HK-2 (cell line): ENCODE data around the gene IFT52.

Source experiments
- DNase-seq: peaks from one replicate; pipeline ENCODE4 v3.0.0-alpha.2; 2018; ENCODE audit not compliant: unreplicated experiment

Gene IFT52, protein sequence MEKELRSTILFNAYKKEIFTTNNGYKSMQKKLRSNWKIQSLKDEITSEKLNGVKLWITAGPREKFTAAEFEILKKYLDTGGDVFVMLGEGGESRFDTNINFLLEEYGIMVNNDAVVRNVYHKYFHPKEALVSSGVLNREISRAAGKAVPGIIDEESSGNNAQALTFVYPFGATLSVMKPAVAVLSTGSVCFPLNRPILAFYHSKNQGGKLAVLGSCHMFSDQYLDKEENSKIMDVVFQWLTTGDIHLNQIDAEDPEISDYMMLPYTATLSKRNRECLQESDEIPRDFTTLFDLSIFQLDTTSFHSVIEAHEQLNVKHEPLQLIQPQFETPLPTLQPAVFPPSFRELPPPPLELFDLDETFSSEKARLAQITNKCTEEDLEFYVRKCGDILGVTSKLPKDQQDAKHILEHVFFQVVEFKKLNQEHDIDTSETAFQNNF

DNA sequence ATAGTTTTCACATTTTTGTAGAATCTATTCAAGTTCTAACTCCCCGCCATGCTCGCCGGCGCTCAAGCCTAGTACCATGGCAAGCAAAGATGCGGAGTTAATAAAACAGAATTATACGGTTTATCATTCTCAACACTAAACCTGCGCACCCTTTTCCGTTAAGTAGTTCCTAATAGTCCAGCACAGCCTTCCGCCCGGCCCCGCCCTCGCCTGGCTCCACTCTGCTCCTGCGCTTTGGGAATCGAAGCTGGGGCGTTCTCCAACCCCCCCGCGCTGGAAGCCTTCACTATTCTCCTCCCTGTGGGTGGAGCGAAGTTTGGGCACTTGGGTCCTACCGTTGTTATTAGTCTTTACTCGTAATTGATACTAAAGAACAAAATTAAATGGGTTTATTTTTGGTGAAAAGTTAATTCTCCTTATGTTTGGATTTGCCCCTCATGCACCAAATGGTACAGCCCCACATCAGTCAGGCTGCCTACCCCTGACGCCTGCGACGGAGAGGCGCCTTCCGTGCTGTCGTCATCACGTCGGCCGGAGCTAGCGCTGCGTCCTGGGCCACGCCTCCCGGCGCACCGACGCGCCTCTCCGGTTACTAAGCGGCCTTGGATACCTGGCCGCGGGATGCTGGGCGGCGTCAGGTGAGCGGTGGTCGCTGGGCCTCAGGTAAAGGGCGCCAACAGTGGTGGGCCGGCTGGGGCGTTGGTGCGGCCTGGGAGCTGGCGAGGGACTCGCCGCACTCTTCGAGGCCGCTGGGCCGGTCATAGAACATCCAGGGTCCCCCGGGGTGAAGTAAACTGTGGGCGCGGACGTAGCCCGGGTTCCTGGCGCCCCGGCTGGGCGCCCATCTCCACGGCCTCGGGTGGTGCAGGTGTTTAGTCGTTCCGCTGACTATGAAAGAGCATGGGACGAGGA lies at the start of gene IFT52:
IFT52 (plus strand) TSS at position 546 of the 912 bp plus-strand sequence. CDS start 3,762 bp downstream, outside the sequence.
- DNase-seq = peak; percentile 92

GRCh38 chr20:43541214-43541613 lies 49.5 kb upstream of the IFT52 start:
- DNase-seq = no peak

DNA sequence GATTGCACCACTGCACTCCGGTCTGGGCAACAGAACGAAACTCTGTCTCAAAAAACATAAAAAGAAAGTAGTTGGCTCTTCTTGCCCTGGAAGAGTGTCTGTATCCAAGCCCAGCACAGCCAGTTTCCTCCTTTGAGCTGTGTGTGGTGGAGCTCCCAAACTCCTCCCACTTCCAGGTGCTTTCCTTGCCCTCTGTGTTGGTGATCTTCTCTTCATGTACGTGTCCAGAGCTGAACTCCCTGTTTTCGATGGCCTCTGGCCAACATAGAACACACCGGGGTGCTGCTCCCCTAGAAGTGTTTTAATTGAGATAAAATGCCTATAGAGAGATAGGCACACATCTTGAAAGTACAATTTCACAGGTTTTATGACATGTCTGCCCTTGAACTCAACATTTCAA lies 48.6 kb upstream of the IFT52 start:
- no peak for DNase-seq

GRCh38 chr20:43542674-43543073 lies 48.1 kb upstream of the IFT52 start:
- DNase-seq = no peak

GRCh38 chr20:43543138-43543537 lies 47.6 kb upstream of the IFT52 start:
- no peak for DNase-seq

GRCh38 chr20:43544501-43544900 lies 46.2 kb upstream of the IFT52 start:
- DNase-seq = no peak

DNA sequence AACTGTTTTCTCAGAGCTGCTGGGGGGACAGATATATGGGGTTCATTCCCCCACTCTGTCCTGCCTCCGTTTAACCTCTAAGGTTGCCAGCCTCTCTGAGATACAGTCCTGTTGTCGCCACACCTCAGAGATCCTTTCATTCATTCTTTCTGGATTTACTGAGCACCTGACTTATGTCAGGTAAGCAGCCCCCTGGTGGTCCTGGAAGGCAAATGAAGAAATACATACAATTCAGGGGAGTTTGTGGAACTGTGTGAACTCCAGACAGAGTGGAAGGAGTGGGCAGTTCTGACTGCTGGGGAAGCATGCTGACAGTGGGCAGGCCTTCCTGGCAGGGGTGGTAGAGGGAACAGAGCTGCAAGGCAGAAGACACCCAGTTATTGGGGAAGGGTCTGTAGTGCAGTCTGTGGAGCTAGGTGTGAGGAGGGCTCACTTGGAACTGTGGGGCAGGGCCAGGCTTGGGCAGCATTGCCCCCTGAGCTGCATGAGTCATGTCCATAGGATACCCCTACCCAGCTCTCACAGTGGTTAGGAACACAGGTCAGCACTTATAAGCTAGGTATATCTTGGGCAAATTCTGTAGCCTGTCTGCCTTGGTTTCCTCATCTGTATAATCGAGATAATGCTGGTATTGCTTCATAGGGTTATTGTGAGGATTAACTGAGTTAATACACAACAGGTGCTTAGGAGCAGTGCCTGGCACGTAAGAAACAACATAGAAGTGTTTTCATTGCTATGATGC lies 44.7 kb upstream of the IFT52 start:
- DNase-seq = no peak

GRCh38 chr20:43548273-43548880 lies 42.4 kb upstream of the IFT52 start:
- DNase-seq = no peak

- no peak for DNase-seq
Measured at GRCh38 chr20:43549416-43550065, 41.2 kb upstream of the IFT52 start.

- no peak for DNase-seq
Measured at GRCh38 chr20:43550456-43550855, 40.3 kb upstream of the IFT52 start.

- DNase-seq = no peak
Measured at GRCh38 chr20:43554369-43554768, 36.4 kb upstream of the IFT52 start.

GRCh38 chr20:43558412-43559146 lies 32.2 kb upstream of the IFT52 start, which contains the start of gene SGK2:
TSS of gene SGK2 (plus strand) at chr20:43559027. CDS start at chr20:43566496, 7,469 bp downstream.
- peak; percentile 92 for DNase-seq

DNA sequence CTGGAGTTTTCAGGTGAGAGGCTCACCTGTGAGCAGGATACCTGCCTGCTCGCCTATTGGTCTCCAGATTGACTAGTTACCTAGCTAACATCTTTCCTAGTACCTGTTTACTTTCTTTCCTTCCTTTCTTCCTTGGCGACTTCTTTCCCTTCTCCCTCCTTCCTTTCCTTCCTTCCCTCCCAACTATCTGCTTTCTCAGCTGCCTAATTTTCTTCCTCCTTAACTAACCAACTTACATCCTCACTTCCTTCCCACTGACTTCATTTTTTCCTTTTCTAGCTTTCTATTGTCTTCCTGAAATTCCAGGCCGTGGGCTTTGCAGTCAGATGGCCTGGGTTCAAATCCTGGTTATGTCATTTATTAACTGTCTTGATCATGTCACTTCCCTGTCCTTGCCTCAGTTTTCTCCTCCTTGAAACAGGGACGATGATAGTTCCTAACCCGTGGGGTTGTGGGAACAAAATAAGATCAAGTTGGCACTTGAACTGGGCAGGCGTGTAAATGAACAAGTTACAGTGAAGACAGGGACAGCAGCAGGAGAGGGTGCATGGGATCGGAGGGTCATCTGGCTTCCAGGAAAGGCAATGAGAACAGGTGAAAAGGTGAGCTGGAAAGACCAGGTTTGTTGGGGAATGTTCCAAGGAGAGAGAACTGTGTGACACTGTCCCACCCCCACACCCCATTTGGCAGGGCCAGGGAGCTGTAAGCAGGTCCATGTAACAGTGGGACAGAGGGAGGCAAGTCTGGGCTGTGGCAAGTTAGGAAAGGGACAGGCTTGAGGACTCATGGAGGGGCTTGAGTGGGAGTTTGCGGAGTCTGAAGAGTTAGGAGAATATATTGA lies 31.4 kb upstream of the IFT52 start:
- DNase-seq = no peak

DNA sequence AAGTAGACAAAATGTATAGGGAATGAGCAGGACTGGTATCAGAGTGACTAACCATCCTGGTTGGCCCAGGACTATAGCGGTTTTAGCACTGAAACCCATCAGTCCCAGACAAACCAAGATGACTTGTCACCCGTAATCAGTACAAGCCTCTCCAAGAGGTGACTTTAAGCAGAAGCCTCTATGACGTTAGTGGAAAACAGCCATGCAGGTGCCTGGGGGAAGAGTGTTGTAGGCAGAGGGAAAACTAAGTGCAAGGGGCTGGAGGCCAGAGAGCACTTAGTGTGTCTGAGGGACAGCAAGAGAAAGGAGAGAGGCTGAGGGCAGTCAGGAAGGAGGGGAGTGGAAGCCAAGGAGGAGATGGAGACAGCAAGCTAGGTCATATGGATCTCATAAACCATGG lies 29.8 kb upstream of the IFT52 start:
- DNase-seq = no peak

DNA sequence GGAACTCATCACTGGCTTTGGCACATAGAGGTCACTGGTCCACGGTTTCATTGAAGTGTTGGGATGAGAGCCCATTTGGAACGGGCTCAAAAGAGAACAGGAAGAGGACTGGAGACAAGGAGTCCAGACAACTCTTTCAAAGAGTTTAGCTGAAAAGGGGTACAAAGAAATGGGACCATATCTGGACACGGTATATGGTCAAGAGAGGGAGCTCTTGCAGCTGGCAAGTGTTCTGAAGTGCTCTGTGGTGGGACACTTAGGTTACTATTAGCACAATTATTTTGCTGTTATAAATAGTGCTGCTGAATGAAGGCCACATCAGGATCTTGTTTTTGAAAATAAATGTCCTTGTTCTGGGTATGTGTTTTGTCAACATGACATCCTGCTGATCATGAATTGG lies 27.3 kb upstream of the IFT52 start:
- no peak for DNase-seq

- no peak for DNase-seq
Measured at GRCh38 chr20:43563991-43564390, 26.7 kb upstream of the IFT52 start.

DNA sequence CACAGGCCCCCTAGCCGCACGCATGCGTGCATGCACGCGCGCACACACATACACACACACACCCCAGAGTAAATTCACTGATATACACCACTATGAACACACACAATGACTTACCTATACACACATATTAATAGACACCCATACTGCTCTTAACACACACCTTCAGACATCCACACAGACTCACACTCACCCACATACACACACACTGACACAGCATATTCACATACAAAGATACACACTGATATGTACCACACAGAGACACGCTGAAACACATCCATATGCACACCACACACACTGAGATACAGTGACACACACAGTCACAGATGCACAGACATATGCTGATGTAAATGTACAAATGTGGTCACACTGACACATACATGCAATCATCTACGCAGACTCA lies 26.3 kb upstream of the IFT52 start:
- no peak for DNase-seq

GRCh38 chr20:43564993-43565757 lies 25.6 kb upstream of the IFT52 start:
- no peak for DNase-seq

DNA sequence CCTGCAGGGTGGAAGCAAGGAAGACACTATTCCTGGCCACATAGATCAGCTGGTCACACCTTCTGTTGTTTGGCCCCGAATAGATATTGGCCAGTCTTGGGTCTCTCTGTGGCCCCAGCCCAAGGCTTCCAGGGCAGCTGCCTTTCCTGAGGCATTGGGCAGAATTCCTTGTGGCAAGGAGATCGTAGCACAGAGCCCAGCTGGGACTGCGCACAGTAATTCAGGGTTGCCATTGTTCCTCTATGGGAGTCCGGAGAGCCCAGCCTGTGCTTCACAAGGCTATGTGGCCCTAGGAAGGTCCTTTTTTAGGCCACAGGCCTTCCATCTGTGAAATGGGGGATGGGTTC lies 25.0 kb upstream of the IFT52 start:
- DNase-seq = no peak
